Transverse colon (tissue), 4 donors: ENCODE data around the gene CDK8. TPM values are rescaled to one million over a fixed set of nuclear protein-coding genes. Genes with fewer than 3 reads are reported as not detected.

ENCODE experiments used
- DNase-seq: peaks from one replicate; pipeline ENCODE4 v3.0.0-alpha.2; 2019
- H3K27ac ChIP-seq, 4 donors: fragments of 200-600 bp; sonication (generic); 2 replicates each; pipeline ENCODE4 v1.5.1; 2016 to 2018; ENCODE audit warnings: inconsistent platforms in 4 of 4
- H3K27me3 ChIP-seq: fragments of 200-600 bp; sonication (generic); 2 replicates; pipeline ENCODE4 v1.5.1; 2017; ENCODE audit warnings: inconsistent platforms
- H3K36me3 ChIP-seq, 4 donors: fragments of 200-600 bp; sonication (generic); 2 replicates each; pipeline ENCODE4 v1.5.1; 2017 to 2019; ENCODE audit warnings: inconsistent platforms in 4 of 4
- H3K4me1 ChIP-seq, 4 donors: fragments of 200-600 bp; sonication (generic); 2 replicates each; pipeline ENCODE4 v1.5.1; 2017 to 2020; ENCODE audit warnings: inconsistent platforms in 4 of 4
- H3K4me3 ChIP-seq, 4 donors: fragments of 200-600 bp; sonication (generic); 1 replicate in 1 of 4; 2 replicates in 3 of 4; pipeline versions ENCODE4 v1.5.1 to v1.6.1; 2017 to 2019; ENCODE audit warnings: inconsistent platforms in 4 of 4
- H3K9me3 ChIP-seq, 2 donors: fragments of 200-600 bp; sonication (generic); 2 replicates each; pipeline ENCODE4 v1.5.1; 2017 to 2019; ENCODE audit warnings: inconsistent platforms in 2 of 2
- CTCF ChIP-seq, 5 experiments: fragments of 200-600 bp in 3 of 5; fragments of 450-650 bp in 2 of 5; sonication (generic) in 3 of 5; IDR thresholded peaks; 1 replicate in 2 of 5; 2 replicates in 3 of 5; pipeline ENCODE4 v1.5.1; 2016 to 2017; ENCODE audit warnings: antibody characterized with exemption in 5 of 5, inconsistent platforms in 3 of 5, mild to moderate bottlenecking in 2 of 5, moderate library complexity in 1 of 5
- EP300 ChIP-seq: sonication (generic); formaldehyde crosslinking; IDR thresholded peaks from one replicate; pipeline ENCODE4 v1.6.1; 2017; ENCODE audit warnings: antibody characterized with exemption, low read depth
- POLR2A ChIP-seq: fragments of 450-650 bp; IDR thresholded peaks from one replicate; pipeline ENCODE4 v1.6.1; 2016; ENCODE audit warnings: antibody characterized with exemption, mild to moderate bottlenecking, moderate library complexity
- POLR2AphosphoS5 ChIP-seq, 3 donors: sonication (generic); formaldehyde crosslinking; IDR thresholded peaks; one replicate each; pipeline ENCODE4 v1.6.1; 2016; ENCODE audit warnings: antibody characterized with exemption in 3 of 3
- WGBS, 2 donors: methylation state at CpG; one replicate each; pipeline ENCODE4 v1.1.5; 2018; ENCODE audit warnings: low coverage in 1 of 2; 5-methylcytosine and 5-hydroxymethylcytosine counted together
- in situ Hi-C, 4 donors: fragments of 200-750 bp; cut with MboI; loops; one replicate each; pipeline versions ENCODE4 v1.15.0 to v1.15.1; 2017; ENCODE audit warnings: low sequenced_read_pairs in 3 of 4, low pct_ligation_motif_present in 1 of 4, low pct_unique_long_range_greater_than_20kb in 1 of 4
- intact Hi-C: fragments of 100-400 bp; cut with DNase I; formaldehyde crosslinking; loops from one replicate; pipeline ENCODE4 v1.15.1; 2023; ENCODE audit warnings: low total_unique reads
- total RNA-seq, 4 donors: library from RNA; depleted of rRNA; stranded (reverse); fragments of >200 nt; gene quantifications; one replicate each; pipeline ENCODE4 v1.1.0, GENCODE V29; 2016

CDK8 gene
- total RNA-seq, 4 donors from 2014 or later: 8.6 to 37.4 (median 22.3) TPM

GRCh38 chr13:26255115-26255514 lies 1.2 kb downstream of the CDK8 start:
- TF ChIP-seq CTCF (IDR thresholded peaks at IDR 0.05) (no peak), POLR2AphosphoS5 (IDR thresholded peaks at IDR 0.05) (no peak), POLR2A (no peak), EP300 (no peak)
- WGBS, 2 donors: 1 to 3% methylated on average over 7 of the region's 7 CpGs

GRCh38 chr13:26255691-26256277 lies 1.9 kb downstream of the CDK8 start:
- in situ Hi-C loops: no loop called here
- 38 to 39% methylated on average over 10 of the region's 10 CpGs for WGBS, 2 donors
- no peak for DNase-seq
- H3K27ac ChIP-seq: peak overlapping the region; percentile 90 to 93 (median 92)
- H3K4me1 ChIP-seq: peaks cover 0 to 36% (median 16%) of the 10 kb centered on the region in 4 donors
- no peaks in the 10 kb centered on the region for H3K36me3 ChIP-seq
- H3K9me3 ChIP-seq: no peaks in the 10 kb centered on the region
- no peaks in the 10 kb centered on the region for H3K27me3 ChIP-seq
- TF ChIP-seq POLR2AphosphoS5 (IDR thresholded peaks at IDR 0.05): no peak
- no peak for TF ChIP-seq EP300
- TF ChIP-seq CTCF (IDR thresholded peaks at IDR 0.05): peak in 1 of 5 experiments; percentile 18
- intact Hi-C loops: loop anchor here (10.0 kb wide), 1 partner anchor 239 kb away; no protein-coding TSS in a partner anchor
- H3K4me3 ChIP-seq: peak overlapping the region in 3 of 4 donors; percentile 78 to 82 (median 79)

More at GRCh38 chr13:26255115-26255514, 1.2 kb downstream of the CDK8 start:
- Histone ChIP-seq H3K9me3 (no peaks in the 10 kb centered on the region), H3K36me3 (no peaks in the 10 kb centered on the region), H3K4me1 (peaks cover 0 to 36% (median 16%) of the 10 kb centered on the region in 4 donors), H3K4me3 (peak overlapping the region; percentile 58 to 82 (median 78)), H3K27ac (peak overlapping the region; percentile 90 to 93 (median 92)), H3K27me3 (no peaks in the 10 kb centered on the region)
- intact Hi-C loops (loop anchor here (10.0 kb wide), 1 partner anchor 240 kb away; no protein-coding TSS in a partner anchor), in situ Hi-C loops (no loop called here)
- no peak for DNase-seq

- in situ Hi-C loops: no loop called here
- peaks cover 0 to 36% (median 16%) of the 10 kb centered on the region in 4 donors for H3K4me1 ChIP-seq
- intact Hi-C loops: loop anchor here (10.0 kb wide), 1 partner anchor 238 kb away; no protein-coding TSS in a partner anchor
- DNase-seq: no peak
- H3K27ac ChIP-seq: no peak overlapping the region
- peak overlapping the region in 1 of 4 donors; percentile 82 for H3K4me3 ChIP-seq
- no peaks in the 10 kb centered on the region for H3K36me3 ChIP-seq
- no peaks in the 10 kb centered on the region for H3K27me3 ChIP-seq
- no peak for TF ChIP-seq EP300
- H3K9me3 ChIP-seq: no peaks in the 10 kb centered on the region
- WGBS, 2 donors: 45 to 46% methylated on average over 2 of the region's 2 CpGs
These were observed 3.1 kb downstream of the CDK8 start for GRCh38 chr13:26257049-26257448.

GRCh38 chr13:26259634-26260033 lies 5.7 kb downstream of the CDK8 start:
- no peak for DNase-seq
- Histone ChIP-seq H3K4me1 (peaks cover 0 to 36% (median 16%) of the 10 kb centered on the region in 4 donors), H3K27ac (no peak overlapping the region), H3K4me3 (no peak overlapping the region), H3K27me3 (no peaks in the 10 kb centered on the region), H3K36me3 (no peaks in the 10 kb centered on the region), H3K9me3 (no peaks in the 10 kb centered on the region)
- TF ChIP-seq EP300: no peak
- TF ChIP-seq CTCF (IDR thresholded peaks at IDR 0.05): no peak
- no peak for TF ChIP-seq POLR2A
- TF ChIP-seq POLR2AphosphoS5 (IDR thresholded peaks at IDR 0.05): no peak
- intact Hi-C loops (loop anchor here (10.0 kb wide), 1 partner anchor 235 kb away; no protein-coding TSS in a partner anchor), in situ Hi-C loops (no loop called here)
- WGBS, 2 donors: 86 to 88% methylated on average over 3 of the region's 3 CpGs
